Astrocyte (in vitro differentiated cells and primary cell): Measurements from ENCODE around the gene ZNF48. TPM values are rescaled to one million over a fixed set of nuclear protein-coding genes. Genes with fewer than 3 reads are reported as not detected.
"Not testable (repeated sequence)": the region's sequence is repeated elsewhere in the genome, so short reads cannot be mapped to it uniquely, and the experiment has no call there.

Source experiments
- DNase-seq: peaks from one replicate; pipeline ENCODE4 v3.0.0-alpha.2; 2010; ENCODE audit warnings: low read depth
- FAIRE-seq: peaks from 2 replicates; lab custom pipeline; 2011; peaks lifted over from hg19 to GRCh38; lab: Jason Lieb, UNC
- H2AFZ ChIP-seq: 2 replicates; pipeline ENCODE4 v1.6.0; 2012; ENCODE audit warnings: low read depth, low read length, inconsistent platforms
- H3K27ac ChIP-seq: 2 replicates; pipeline ENCODE4 v1.5.1; 2011; ENCODE audit warnings: low read depth, low read length, inconsistent platforms
- H3K27me3 ChIP-seq: 2 replicates; pipeline ENCODE4 v1.6.0; 2011; ENCODE audit warnings: low read length, inconsistent platforms; ENCODE audit not compliant: insufficient read depth
- H3K36me3 ChIP-seq: 2 replicates; pipeline ENCODE4 v1.5.1; 2011; ENCODE audit warnings: low read length, inconsistent platforms; ENCODE audit not compliant: insufficient read depth
- H3K4me1 ChIP-seq: 2 replicates; pipeline ENCODE4 v1.5.1; 2011; ENCODE audit warnings: low read length, inconsistent platforms; ENCODE audit not compliant: insufficient read depth
- H3K4me2 ChIP-seq: 2 replicates; pipeline ENCODE4 v1.6.0; 2012; ENCODE audit warnings: low read length, inconsistent platforms
- H3K4me3 ChIP-seq: 2 replicates; pipeline ENCODE4 v1.5.1; 2011; ENCODE audit warnings: low read depth, mild to moderate bottlenecking, low read length, inconsistent platforms; ENCODE audit not compliant: insufficient read depth
- H3K79me2 ChIP-seq: 2 replicates; pipeline ENCODE4 v1.6.0; 2012; ENCODE audit warnings: mild to moderate bottlenecking, low read length, inconsistent platforms; ENCODE audit not compliant: insufficient read depth
- H3K9ac ChIP-seq: 2 replicates; pipeline ENCODE4 v1.6.0; 2012; ENCODE audit warnings: mild to moderate bottlenecking, low read length, inconsistent platforms
- H3K9me3 ChIP-seq: 2 replicates; pipeline ENCODE4 v1.5.1; 2012; ENCODE audit warnings: low read depth, mild to moderate bottlenecking, low read length, inconsistent platforms; ENCODE audit not compliant: insufficient read depth
- H4K20me1 ChIP-seq: 2 replicates; pipeline ENCODE4 v1.6.0; 2012; ENCODE audit warnings: low read length, inconsistent platforms; ENCODE audit not compliant: insufficient read depth
- H3K27ac Mint-ChIP-seq: one replicate; pipeline ENCODE4 v1.8.0; 2021; ENCODE audit warnings: mild to moderate bottlenecking, mixed read lengths; ENCODE audit not compliant: unreplicated experiment
- H3K27me3 Mint-ChIP-seq: one replicate; pipeline ENCODE4 v1.8.0; 2021; ENCODE audit warnings: low read depth, mixed read lengths; ENCODE audit not compliant: unreplicated experiment
- H3K36me3 Mint-ChIP-seq: one replicate; pipeline ENCODE4 v1.8.0; 2021; ENCODE audit warnings: low read depth, mixed read lengths; ENCODE audit not compliant: unreplicated experiment
- H3K4me1 Mint-ChIP-seq: one replicate; pipeline ENCODE4 v1.8.0; 2021; ENCODE audit warnings: low read depth, mixed read lengths; ENCODE audit not compliant: unreplicated experiment
- H3K4me3 Mint-ChIP-seq: one replicate; pipeline ENCODE4 v1.8.0; 2021; ENCODE audit warnings: mild to moderate bottlenecking, moderate library complexity, mixed read lengths; ENCODE audit not compliant: unreplicated experiment
- H3K9me3 Mint-ChIP-seq: one replicate; pipeline ENCODE4 v1.8.0; 2021; ENCODE audit warnings: mild to moderate bottlenecking, mixed read lengths; ENCODE audit not compliant: unreplicated experiment
- CTCF ChIP-seq: IDR thresholded peaks from 2 replicates; pipeline ENCODE4 v1.5.1; 2011; ENCODE audit warnings: low read depth, mild to moderate bottlenecking, inconsistent platforms, low read length, moderate library complexity; ENCODE audit not compliant: insufficient read depth
- EZH2 ChIP-seq: IDR thresholded peaks from 2 replicates; pipeline ENCODE4 v1.6.1; 2012; ENCODE audit warnings: mild to moderate bottlenecking, low read length, inconsistent platforms; ENCODE audit not compliant: insufficient read depth
- total RNA-seq: library from RNA; stranded (reverse); gene quantifications from 2 replicates; pipeline ENCODE4 v1.2.1, GENCODE V29; 2021

ZNF48 gene
- total RNA-seq, 1 donor from 2014 or later = 19.5 TPM

GRCh38 chr16:30383521-30383920 lies 11.7 kb upstream of the ZNF48 start:
- no peak overlapping the region for H3K9ac ChIP-seq
- Mint-ChIP-seq H3K27ac (no peak overlapping the region), H3K36me3 (peaks cover 2% of the 10 kb centered on the region), H3K4me3 (no peak overlapping the region), H3K9me3 (no peaks in the 10 kb centered on the region), H3K4me1 (peaks cover 1% of the 10 kb centered on the region), H3K27me3 (no peaks in the 10 kb centered on the region)
- H2AFZ ChIP-seq = no peak overlapping the region
- FAIRE-seq (no peak), DNase-seq (no peak)
- H3K79me2 ChIP-seq = peaks cover 6% of the 10 kb centered on the region
- no peaks in the 10 kb centered on the region for H3K9me3 ChIP-seq
- no peak overlapping the region for H3K4me2 ChIP-seq
- peaks cover 5% of the 10 kb centered on the region for H3K4me1 ChIP-seq
- H3K36me3 ChIP-seq = no peaks in the 10 kb centered on the region
- H3K27ac ChIP-seq = no peak overlapping the region
- H3K4me3 ChIP-seq = no peak overlapping the region
- TF ChIP-seq EZH2 (no peak), CTCF (no peak)
- H3K27me3 ChIP-seq = no peaks in the 10 kb centered on the region
- H4K20me1 ChIP-seq = peaks cover 8% of the 10 kb centered on the region

- Histone ChIP-seq H3K4me1 (peaks cover 22% of the 10 kb centered on the region), H3K36me3 (peaks cover 5% of the 10 kb centered on the region), H3K79me2 (peaks cover 42% of the 10 kb centered on the region), H3K27ac (peak overlapping the region; percentile 80), H3K27me3 (no peaks in the 10 kb centered on the region), H3K9ac (peak overlapping the region; percentile 79), H3K9me3 (no peaks in the 10 kb centered on the region), H4K20me1 (no peaks in the 10 kb centered on the region), H2AFZ (peak overlapping the region; percentile 83), H3K4me2 (peak overlapping the region; percentile 86), H3K4me3 (peak overlapping the region; percentile 60)
- H3K27ac Mint-ChIP-seq = peak overlapping the region; percentile 92
- peaks cover 13% of the 10 kb centered on the region for H3K36me3 Mint-ChIP-seq
- H3K27me3 Mint-ChIP-seq = no peaks in the 10 kb centered on the region
- TF ChIP-seq CTCF = no peak
- TF ChIP-seq EZH2 = no peak
- peak overlapping the region; percentile 83 for H3K4me3 Mint-ChIP-seq
- DNase-seq (peak; percentile 57), FAIRE-seq (no peak)
- H3K9me3 Mint-ChIP-seq = peaks cover 3% of the 10 kb centered on the region
- H3K4me1 Mint-ChIP-seq = peaks cover 13% of the 10 kb centered on the region
Observed at GRCh38 chr16:30394592-30395154, 547 bp upstream of the ZNF48 start.

GRCh38 chr16:30395992-30396585 lies 869 bp downstream of the ZNF48 start:
- H3K9me3 Mint-ChIP-seq = peaks cover 3% of the 10 kb centered on the region
- H3K4me2 ChIP-seq = peak overlapping the region; percentile 86
- peak overlapping the region; percentile 90 for H3K4me3 Mint-ChIP-seq
- peaks cover 13% of the 10 kb centered on the region for H3K36me3 Mint-ChIP-seq
- H3K4me1 Mint-ChIP-seq = peaks cover 16% of the 10 kb centered on the region
- peak overlapping the region; percentile 72 for H2AFZ ChIP-seq
- no peaks in the 10 kb centered on the region for H3K9me3 ChIP-seq
- no peaks in the 10 kb centered on the region for H3K27me3 Mint-ChIP-seq
- H3K9ac ChIP-seq = peak overlapping the region; percentile 79
- H3K4me3 ChIP-seq = peak overlapping the region; percentile 60
- no peaks in the 10 kb centered on the region for H4K20me1 ChIP-seq
- DNase-seq (no peak), FAIRE-seq (no peak)
- peak overlapping the region; percentile 77 for H3K27ac Mint-ChIP-seq
- H3K4me1 ChIP-seq = peaks cover 28% of the 10 kb centered on the region
- peaks cover 42% of the 10 kb centered on the region for H3K79me2 ChIP-seq
- H3K27me3 ChIP-seq = no peaks in the 10 kb centered on the region
- TF ChIP-seq EZH2 = no peak
- TF ChIP-seq CTCF = no peak
- H3K36me3 ChIP-seq = peaks cover 5% of the 10 kb centered on the region
- H3K27ac ChIP-seq = peak overlapping the region; percentile 37

GRCh38 chr16:30396627-30397026 lies 1.4 kb downstream of the ZNF48 start:
- H3K27me3 ChIP-seq, H2AFZ ChIP-seq, H3K9ac ChIP-seq, H3K27me3 Mint-ChIP-seq, H3K9me3 Mint-ChIP-seq, H3K27ac Mint-ChIP-seq, H3K36me3 ChIP-seq, FAIRE-seq, H3K27ac ChIP-seq, H4K20me1 ChIP-seq, H3K9me3 ChIP-seq, DNase-seq: not testable (repeated sequence)
- Histone ChIP-seq H3K79me2 (peaks cover 42% of the 10 kb centered on the region), H3K4me3 (peak overlapping the region; percentile 60), H3K4me2 (peak overlapping the region; percentile 86), H3K4me1 (peaks cover 28% of the 10 kb centered on the region)
- H3K4me3 Mint-ChIP-seq = peak overlapping the region; percentile 90
- peaks cover 19% of the 10 kb centered on the region for H3K4me1 Mint-ChIP-seq
- peaks cover 13% of the 10 kb centered on the region for H3K36me3 Mint-ChIP-seq
